ENCODE results near the gene UTP25. TPM values are rescaled to one million over a fixed set of nuclear protein-coding genes. Genes with fewer than 3 reads are reported as not detected.

UTP25 gene
- total and polyA plus RNA-seq, 12 donors = 2.2 to 11.6 (median 7.8) TPM

DNA sequence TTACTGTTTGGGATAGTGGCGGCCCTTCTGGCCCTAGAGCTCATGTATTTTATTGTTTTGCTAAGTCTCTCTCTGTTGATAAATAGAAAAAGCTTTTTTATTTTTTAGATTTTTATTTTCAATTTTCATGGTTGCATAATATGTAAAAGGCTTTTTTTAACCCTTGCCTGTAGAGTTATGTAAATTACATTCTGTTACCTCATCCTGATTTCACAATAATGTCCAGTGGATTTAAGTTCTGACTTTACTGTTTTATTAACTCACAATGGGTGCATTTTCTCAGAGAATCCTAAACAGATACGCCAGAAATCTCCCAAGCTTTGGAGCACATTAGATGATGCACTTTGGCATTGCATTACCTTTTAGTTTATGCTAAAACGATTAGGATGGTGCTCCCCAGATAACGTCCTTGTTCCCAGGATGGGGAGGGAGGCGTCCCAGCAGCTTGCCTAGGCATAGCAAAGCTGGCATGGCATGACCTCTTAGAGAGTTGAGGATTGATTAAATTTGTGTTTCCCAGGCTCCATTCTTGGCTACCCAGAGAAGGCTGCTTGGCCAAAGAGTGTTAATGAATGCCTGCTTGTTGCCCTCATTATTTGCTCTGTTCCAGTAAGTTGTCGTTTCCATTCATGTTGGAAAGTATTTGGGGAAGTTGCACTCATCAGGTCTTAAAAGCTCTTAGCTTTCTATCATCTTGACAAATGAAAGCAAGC, 17.1 kb downstream of the UTP25 start:
- H3K27ac ChIP-seq = peak overlapping the region in 1 of 5 donors; percentile 10
- no peak for DNase-seq
- peaks cover 0 to 61% of the 10 kb centered on the region in 2 donors for H3K36me3 ChIP-seq (replicated peaks in 1 of 2)
- H3K4me3 ChIP-seq = no peak overlapping the region
- H3K27me3 ChIP-seq = no peaks in the 10 kb centered on the region
- TF ChIP-seq CTCF (IDR thresholded peaks at IDR 0.05) (no peak), POLR2A (IDR thresholded peaks at IDR 0.05) (no peak)
- intact Hi-C loops (cut with DNase I) = no loop called here
- WGBS, 4 donors = 71 to 90% (median 89%) methylated on average over 6 of the region's 6 CpGs
- H3K9me3 ChIP-seq (replicated peaks in 1 of 3) = no peaks in the 10 kb centered on the region
- H3K4me1 ChIP-seq (replicated peaks in 1 of 2) = peaks cover 0 to 12% of the 10 kb centered on the region in 2 donors

DNA sequence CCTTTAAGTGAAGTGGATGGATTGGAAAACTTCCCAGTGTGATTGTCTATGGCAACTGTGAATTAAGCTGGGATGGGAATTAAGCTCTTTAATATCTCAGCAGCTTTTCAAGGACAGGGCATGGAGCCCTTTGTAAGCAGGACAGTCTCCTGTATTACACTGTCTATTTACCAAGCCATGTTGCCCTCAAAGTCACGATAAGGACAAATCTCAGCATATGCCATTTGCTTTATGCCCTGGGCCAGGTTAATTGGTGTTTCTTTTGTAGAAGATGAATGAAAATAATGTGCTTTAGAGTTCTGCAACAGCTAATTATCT, 17.6 kb downstream of the UTP25 start:
- no peak overlapping the region for H3K27ac ChIP-seq
- intact Hi-C loops (cut with DNase I) = no loop called here
- H3K9me3 ChIP-seq (replicated peaks in 1 of 3) = no peaks in the 10 kb centered on the region
- H3K4me1 ChIP-seq (replicated peaks in 1 of 2) = peaks cover 0 to 7% of the 10 kb centered on the region in 2 donors
- no peaks in the 10 kb centered on the region for H3K27me3 ChIP-seq
- no peak for DNase-seq
- no peak overlapping the region for H3K4me3 ChIP-seq
- 61 to 92% (median 79%) methylated on average over 1 of the region's 1 CpG for WGBS, 4 donors
- peaks cover 0 to 61% of the 10 kb centered on the region in 2 donors for H3K36me3 ChIP-seq (replicated peaks in 1 of 2)
- no peak for TF ChIP-seq POLR2A (IDR thresholded peaks at IDR 0.05)

GRCh38 chr1:209849388-209849787, 21.6 kb downstream of the UTP25 start:
- TF ChIP-seq POLR2A (IDR thresholded peaks at IDR 0.05) (no peak), CTCF (IDR thresholded peaks at IDR 0.05) (no peak)
- Histone ChIP-seq H3K36me3 (replicated peaks in 1 of 2) (peaks cover 0 to 55% of the 10 kb centered on the region in 2 donors), H3K27ac (no peak overlapping the region), H3K27me3 (no peaks in the 10 kb centered on the region), H3K9me3 (replicated peaks in 1 of 3) (no peaks in the 10 kb centered on the region), H3K4me1 (replicated peaks in 1 of 2) (no peaks in the 10 kb centered on the region), H3K4me3 (no peak overlapping the region)
- intact Hi-C loops (cut with DNase I) = no loop called here
- 72 to 90% (median 88%) methylated on average over 5 of the region's 5 CpGs for WGBS, 4 donors
- no peak for DNase-seq

DNA sequence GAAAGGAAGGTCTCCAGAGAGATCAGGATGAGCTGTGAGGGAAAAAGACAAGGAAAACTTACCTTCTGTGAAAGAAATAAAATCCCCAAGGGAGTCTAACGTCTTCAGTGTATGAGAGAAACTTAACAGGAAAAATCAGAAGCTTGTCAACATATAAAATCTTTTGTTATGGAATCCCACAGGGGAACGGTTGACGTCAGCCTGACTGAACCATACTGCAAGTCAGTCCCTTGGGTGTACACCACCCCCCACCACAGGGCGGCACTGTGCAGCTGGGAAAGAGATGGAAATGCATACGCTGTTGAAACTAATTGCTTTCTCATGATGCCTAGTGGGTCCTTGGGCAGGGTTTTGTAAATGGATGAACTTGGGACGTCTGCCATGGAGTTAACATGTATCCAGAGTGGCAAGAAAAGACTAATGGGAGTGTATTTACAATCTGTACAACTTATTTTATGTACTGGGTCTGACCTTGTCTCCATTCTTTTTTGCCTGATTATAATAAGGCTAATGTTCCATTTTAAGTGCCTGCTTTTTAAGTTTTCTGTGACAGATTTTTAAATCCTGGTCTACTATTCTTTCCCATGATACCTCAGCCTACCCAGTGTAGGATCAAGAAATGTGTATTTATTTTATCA, 22.7 kb downstream of the UTP25 start:
- 55 to 69% (median 61%) methylated on average over 6 of the region's 6 CpGs for WGBS, 4 donors
- DNase-seq = peak; percentile 44 to 86 (median 60)
- no peak overlapping the region for H3K4me3 ChIP-seq
- H3K36me3 ChIP-seq (replicated peaks in 1 of 2) = peaks cover 0 to 48% of the 10 kb centered on the region in 2 donors
- no peak overlapping the region for H3K27ac ChIP-seq
- no peaks in the 10 kb centered on the region for H3K27me3 ChIP-seq
- intact Hi-C loops (cut with DNase I) = no loop called here
- no peaks in the 10 kb centered on the region for H3K4me1 ChIP-seq (replicated peaks in 1 of 2)
- peak; percentile 18 to 55 (median 49) for TF ChIP-seq CTCF (IDR thresholded peaks at IDR 0.05)
- no peak for TF ChIP-seq POLR2A (IDR thresholded peaks at IDR 0.05)
- H3K9me3 ChIP-seq (replicated peaks in 1 of 3) = no peaks in the 10 kb centered on the region

Data from adrenal gland (tissue), 12 donors.